ENCODE results near the gene ZDHHC5.

- TF ChIP-seq, protein P1, sequence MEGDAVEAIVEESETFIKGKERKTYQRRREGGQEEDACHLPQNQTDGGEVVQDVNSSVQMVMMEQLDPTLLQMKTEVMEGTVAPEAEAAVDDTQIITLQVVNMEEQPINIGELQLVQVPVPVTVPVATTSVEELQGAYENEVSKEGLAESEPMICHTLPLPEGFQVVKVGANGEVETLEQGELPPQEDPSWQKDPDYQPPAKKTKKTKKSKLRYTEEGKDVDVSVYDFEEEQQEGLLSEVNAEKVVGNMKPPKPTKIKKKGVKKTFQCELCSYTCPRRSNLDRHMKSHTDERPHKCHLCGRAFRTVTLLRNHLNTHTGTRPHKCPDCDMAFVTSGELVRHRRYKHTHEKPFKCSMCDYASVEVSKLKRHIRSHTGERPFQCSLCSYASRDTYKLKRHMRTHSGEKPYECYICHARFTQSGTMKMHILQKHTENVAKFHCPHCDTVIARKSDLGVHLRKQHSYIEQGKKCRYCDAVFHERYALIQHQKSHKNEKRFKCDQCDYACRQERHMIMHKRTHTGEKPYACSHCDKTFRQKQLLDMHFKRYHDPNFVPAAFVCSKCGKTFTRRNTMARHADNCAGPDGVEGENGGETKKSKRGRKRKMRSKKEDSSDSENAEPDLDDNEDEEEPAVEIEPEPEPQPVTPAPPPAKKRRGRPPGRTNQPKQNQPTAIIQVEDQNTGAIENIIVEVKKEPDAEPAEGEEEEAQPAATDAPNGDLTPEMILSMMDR (IDR thresholded peaks at IDR 0.05) = no peak
- TF ChIP-seq SIN3A (IDR thresholded peaks at IDR 0.05; ENCODE audit: borderline replicate concordance, insufficient read depth, low read depth, low read length) (no peak), POLR2AphosphoS5 (IDR thresholded peaks at IDR 0.05; ENCODE audit: low read depth, low read length) (no peak)
- TF ChIP-seq, protein P2, sequence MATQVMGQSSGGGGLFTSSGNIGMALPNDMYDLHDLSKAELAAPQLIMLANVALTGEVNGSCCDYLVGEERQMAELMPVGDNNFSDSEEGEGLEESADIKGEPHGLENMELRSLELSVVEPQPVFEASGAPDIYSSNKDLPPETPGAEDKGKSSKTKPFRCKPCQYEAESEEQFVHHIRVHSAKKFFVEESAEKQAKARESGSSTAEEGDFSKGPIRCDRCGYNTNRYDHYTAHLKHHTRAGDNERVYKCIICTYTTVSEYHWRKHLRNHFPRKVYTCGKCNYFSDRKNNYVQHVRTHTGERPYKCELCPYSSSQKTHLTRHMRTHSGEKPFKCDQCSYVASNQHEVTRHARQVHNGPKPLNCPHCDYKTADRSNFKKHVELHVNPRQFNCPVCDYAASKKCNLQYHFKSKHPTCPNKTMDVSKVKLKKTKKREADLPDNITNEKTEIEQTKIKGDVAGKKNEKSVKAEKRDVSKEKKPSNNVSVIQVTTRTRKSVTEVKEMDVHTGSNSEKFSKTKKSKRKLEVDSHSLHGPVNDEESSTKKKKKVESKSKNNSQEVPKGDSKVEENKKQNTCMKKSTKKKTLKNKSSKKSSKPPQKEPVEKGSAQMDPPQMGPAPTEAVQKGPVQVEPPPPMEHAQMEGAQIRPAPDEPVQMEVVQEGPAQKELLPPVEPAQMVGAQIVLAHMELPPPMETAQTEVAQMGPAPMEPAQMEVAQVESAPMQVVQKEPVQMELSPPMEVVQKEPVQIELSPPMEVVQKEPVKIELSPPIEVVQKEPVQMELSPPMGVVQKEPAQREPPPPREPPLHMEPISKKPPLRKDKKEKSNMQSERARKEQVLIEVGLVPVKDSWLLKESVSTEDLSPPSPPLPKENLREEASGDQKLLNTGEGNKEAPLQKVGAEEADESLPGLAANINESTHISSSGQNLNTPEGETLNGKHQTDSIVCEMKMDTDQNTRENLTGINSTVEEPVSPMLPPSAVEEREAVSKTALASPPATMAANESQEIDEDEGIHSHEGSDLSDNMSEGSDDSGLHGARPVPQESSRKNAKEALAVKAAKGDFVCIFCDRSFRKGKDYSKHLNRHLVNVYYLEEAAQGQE (IDR thresholded peaks at IDR 0.05; ENCODE audit: insufficient read depth in 1 of 2, low read depth in 2 of 2, low read length in 1 of 2) = no peak
Observed at GRCh38 chr11:57618438-57618837, 49.5 kb upstream of the ZDHHC5 start.
